ENCODE results near the gene IGSF11.

The IGSF11 gene

DNA sequence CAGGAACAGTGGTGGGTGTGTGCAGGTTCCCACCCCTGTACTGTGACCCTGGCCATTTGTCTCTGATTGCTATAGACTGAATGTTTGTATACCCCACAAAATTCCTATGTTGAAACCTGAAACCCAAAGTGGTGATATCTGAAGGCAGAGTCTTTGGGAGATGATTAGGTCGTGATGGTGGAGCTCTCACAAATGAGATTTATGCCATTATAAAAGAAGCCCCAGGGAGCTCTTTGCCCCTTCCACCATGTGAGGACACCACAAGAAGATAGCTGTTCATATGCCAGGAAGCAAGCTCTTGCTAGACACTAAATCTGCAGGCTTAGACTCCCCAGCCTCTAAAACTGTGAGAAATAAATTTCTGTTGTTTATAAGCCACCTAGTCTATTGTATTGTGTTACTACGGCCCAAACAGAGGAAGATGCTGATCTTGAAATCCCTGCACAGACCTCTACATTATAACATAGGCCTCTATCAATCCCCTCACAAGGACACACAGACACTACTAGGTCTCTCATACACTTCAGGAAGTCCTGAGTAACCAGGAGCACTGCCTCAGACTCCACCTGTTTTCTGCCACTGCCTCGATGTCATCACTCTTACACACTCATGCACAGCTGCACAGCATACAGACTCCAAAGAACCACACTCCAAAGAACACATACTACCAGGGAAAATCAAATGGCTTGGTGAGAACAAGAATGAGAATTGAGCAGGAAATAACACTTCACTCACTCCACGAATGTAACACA is 14.7 kb downstream of the IGSF11 start:
- Histone ChIP-seq H3K27me3 (ENCODE audit: insufficient read depth, low read length) (no peaks in the 10 kb centered on the region), H3K4me3 (ENCODE audit: low read length) (no peak overlapping the region)

DNA sequence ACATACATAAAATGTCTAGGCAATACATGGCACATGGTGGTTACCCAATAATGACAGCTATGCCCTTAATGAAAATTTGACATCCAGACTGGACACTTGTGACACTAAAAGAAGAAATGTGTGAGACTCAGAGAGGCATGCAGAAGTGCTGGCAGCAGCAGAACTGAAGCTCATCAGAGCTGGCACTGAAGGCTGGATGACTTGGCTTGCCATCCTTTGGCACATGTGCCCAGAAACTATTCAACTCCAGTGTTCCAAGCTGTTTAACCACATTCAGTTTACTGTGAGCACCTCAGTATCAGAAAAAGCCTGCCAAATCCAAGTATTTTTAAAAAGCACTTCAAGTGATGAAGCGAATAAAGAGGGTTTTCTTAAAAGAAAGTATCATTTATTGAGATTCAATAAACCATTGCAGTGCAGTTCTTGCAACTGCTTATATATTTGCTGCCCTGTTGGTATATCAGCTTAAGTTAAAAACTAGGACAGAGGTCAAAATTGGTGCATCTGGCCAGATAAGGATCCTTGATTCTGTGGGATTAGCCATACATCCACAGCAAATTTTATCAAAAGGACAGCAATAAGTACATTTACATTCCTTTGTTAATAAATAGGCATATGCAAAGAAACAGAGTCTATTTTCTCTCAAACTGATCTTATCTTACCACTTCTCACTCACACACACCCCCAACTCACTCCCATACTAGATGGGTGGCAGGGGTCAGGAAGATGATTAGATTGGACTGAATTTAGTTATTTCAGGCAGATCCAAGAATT is 15.8 kb downstream of the IGSF11 start:
- Histone ChIP-seq H3K36me3 (ENCODE audit: insufficient read depth, low read length) (no peaks in the 10 kb centered on the region), H2AFZ (ENCODE audit: low read depth, low read length) (no peak overlapping the region), H3K27me3 (ENCODE audit: insufficient read depth, low read length) (no peaks in the 10 kb centered on the region), H3K4me1 (ENCODE audit: insufficient read depth, low read length) (no peaks in the 10 kb centered on the region), H3K9me3 (ENCODE audit: low read length) (no peaks in the 10 kb centered on the region), H3K4me3 (ENCODE audit: low read length) (no peak overlapping the region)

More for the DNA sequence above, 14.7 kb downstream of the IGSF11 start:
- Histone ChIP-seq H3K36me3 (ENCODE audit: insufficient read depth, low read length) (no peaks in the 10 kb centered on the region), H2AFZ (ENCODE audit: low read depth, low read length) (no peak overlapping the region), H3K4me1 (ENCODE audit: insufficient read depth, low read length) (no peaks in the 10 kb centered on the region), H3K9me3 (ENCODE audit: low read length) (no peaks in the 10 kb centered on the region)

GRCh38 chr3:119015942-119016341 is 18.7 kb downstream of the IGSF11 start:
- Histone ChIP-seq H3K36me3 (ENCODE audit: insufficient read depth, low read length) (no peaks in the 10 kb centered on the region), H3K9me3 (ENCODE audit: low read length) (no peaks in the 10 kb centered on the region), H3K4me1 (ENCODE audit: insufficient read depth, low read length) (no peaks in the 10 kb centered on the region), H3K27me3 (ENCODE audit: insufficient read depth, low read length) (no peaks in the 10 kb centered on the region), H3K4me3 (ENCODE audit: low read length) (no peak overlapping the region), H2AFZ (ENCODE audit: low read depth, low read length) (no peak overlapping the region)

- H3K4me1 ChIP-seq (ENCODE audit: insufficient read depth, low read length): no peaks in the 10 kb centered on the region
- no peak overlapping the region for H3K4me3 ChIP-seq (ENCODE audit: low read length)
- no peaks in the 10 kb centered on the region for H3K9me3 ChIP-seq (ENCODE audit: low read length)
- H3K36me3 ChIP-seq (ENCODE audit: insufficient read depth, low read length): no peaks in the 10 kb centered on the region
- H2AFZ ChIP-seq (ENCODE audit: low read depth, low read length): no peak overlapping the region
- no peaks in the 10 kb centered on the region for H3K27me3 ChIP-seq (ENCODE audit: insufficient read depth, low read length)
Observed at GRCh38 chr3:119013951-119014350, 20.7 kb downstream of the IGSF11 start.

DNA sequence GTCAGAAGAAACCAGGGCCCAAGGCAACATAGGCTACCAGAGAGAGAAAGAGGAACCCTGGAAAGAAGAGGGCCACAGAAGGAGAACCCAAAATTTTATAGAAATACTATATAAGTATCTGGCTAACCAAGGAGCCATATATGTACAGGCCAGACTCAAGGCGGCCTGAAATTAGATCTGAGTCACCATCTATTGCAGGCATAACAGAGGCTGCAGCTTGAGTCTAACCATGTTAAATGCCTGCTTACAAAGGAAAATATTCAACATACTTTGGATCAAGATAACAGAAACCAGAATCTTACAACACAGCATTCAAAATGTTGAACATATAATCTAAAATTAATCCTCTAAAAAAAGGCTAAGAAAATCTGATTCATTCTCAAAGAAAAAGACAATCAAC is 23.1 kb downstream of the IGSF11 start:
- H3K27me3 ChIP-seq (ENCODE audit: insufficient read depth, low read length): no peaks in the 10 kb centered on the region
- no peak overlapping the region for H3K4me3 ChIP-seq (ENCODE audit: low read length)
- no peak overlapping the region for H2AFZ ChIP-seq (ENCODE audit: low read depth, low read length)
- no peaks in the 10 kb centered on the region for H3K9me3 ChIP-seq (ENCODE audit: low read length)
- no peaks in the 10 kb centered on the region for H3K4me1 ChIP-seq (ENCODE audit: insufficient read depth, low read length)
- no peaks in the 10 kb centered on the region for H3K36me3 ChIP-seq (ENCODE audit: insufficient read depth, low read length)

- Histone ChIP-seq H3K36me3 (ENCODE audit: insufficient read depth, low read length) (no peaks in the 10 kb centered on the region), H3K4me1 (ENCODE audit: insufficient read depth, low read length) (no peaks in the 10 kb centered on the region), H3K27me3 (ENCODE audit: insufficient read depth, low read length) (no peaks in the 10 kb centered on the region), H3K9me3 (ENCODE audit: low read length) (no peaks in the 10 kb centered on the region), H2AFZ (ENCODE audit: low read depth, low read length) (no peak overlapping the region), H3K4me3 (ENCODE audit: low read length) (no peak overlapping the region)
Observed at GRCh38 chr3:118997190-118997589, 37.5 kb downstream of the IGSF11 start.

DNA sequence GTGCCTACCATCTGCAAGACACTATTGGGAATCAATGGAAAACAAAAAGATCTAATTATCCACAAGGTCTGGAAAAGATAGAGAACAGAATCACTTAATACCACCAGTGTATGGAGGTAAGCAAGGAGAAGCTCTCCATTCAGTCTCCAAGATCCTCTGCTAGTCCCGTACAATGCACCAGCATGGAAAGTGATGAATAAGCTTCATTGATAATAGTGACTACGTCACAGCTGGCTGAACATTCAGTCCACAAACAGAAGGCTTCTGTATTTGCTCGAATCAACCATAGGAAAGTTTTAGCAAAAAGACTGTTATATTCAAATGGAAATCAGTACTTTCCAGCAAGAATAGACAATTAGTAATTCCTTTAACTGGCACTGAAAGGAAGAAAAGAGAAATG is 42.9 kb downstream of the IGSF11 start:
- H3K4me1 ChIP-seq (ENCODE audit: insufficient read depth, low read length): peaks cover 1% of the 10 kb centered on the region
- no peak overlapping the region for H3K4me3 ChIP-seq (ENCODE audit: low read length)

DNA sequence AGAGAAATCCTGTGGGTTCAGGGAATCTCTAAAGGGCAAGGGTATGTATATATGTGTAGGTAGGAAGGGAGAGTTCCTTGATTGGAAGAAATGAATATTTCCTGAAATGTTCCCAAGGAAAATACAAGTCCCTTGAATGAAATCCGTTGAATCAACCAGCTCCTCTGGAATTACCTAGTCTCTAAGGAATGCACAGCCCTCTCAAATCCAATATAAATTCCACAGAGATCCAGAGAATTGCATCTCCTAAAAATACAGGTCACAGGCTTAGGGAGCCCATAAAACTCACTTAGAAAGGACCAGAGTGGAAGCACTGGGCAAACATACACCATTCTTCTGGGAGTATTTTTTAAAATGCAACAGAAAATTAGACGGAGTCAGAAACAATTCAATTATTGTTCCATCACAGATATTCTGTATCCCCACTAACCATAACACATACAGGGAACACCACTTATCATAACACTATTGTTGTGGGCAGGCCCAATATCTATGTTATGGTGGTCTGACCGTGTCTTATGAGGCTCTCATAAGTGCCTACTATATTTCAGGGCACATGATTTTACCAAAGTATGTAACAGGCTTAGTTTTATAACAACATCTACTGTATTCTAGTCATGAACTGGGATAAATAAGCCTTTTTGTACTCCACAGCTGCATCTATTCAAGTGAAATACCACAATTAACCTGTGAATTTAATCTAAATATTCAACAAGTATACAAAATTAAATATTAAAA is 43.7 kb downstream of the IGSF11 start:
- H3K4me3 ChIP-seq (ENCODE audit: low read length): no peak overlapping the region

More for the DNA sequence above, 42.9 kb downstream of the IGSF11 start:
- Histone ChIP-seq H3K9me3 (ENCODE audit: low read length) (no peaks in the 10 kb centered on the region), H3K27me3 (ENCODE audit: insufficient read depth, low read length) (no peaks in the 10 kb centered on the region), H2AFZ (ENCODE audit: low read depth, low read length) (no peak overlapping the region), H3K36me3 (ENCODE audit: insufficient read depth, low read length) (no peaks in the 10 kb centered on the region)

GRCh38 chr3:118988198-118989130 is 46.2 kb downstream of the IGSF11 start:
- Histone ChIP-seq H3K4me1 (ENCODE audit: insufficient read depth, low read length) (peaks cover 1% of the 10 kb centered on the region), H3K36me3 (ENCODE audit: insufficient read depth, low read length) (no peaks in the 10 kb centered on the region), H2AFZ (ENCODE audit: low read depth, low read length) (no peak overlapping the region), H3K4me3 (ENCODE audit: low read length) (no peak overlapping the region), H3K9me3 (ENCODE audit: low read length) (no peaks in the 10 kb centered on the region), H3K27me3 (ENCODE audit: insufficient read depth, low read length) (no peaks in the 10 kb centered on the region)

More for the DNA sequence above, 43.7 kb downstream of the IGSF11 start:
- no peaks in the 10 kb centered on the region for H3K36me3 ChIP-seq (ENCODE audit: insufficient read depth, low read length)
- no peaks in the 10 kb centered on the region for H3K9me3 ChIP-seq (ENCODE audit: low read length)
- H3K4me1 ChIP-seq (ENCODE audit: insufficient read depth, low read length): peaks cover 1% of the 10 kb centered on the region
- no peaks in the 10 kb centered on the region for H3K27me3 ChIP-seq (ENCODE audit: insufficient read depth, low read length)
- no peak overlapping the region for H2AFZ ChIP-seq (ENCODE audit: low read depth, low read length)

DNA sequence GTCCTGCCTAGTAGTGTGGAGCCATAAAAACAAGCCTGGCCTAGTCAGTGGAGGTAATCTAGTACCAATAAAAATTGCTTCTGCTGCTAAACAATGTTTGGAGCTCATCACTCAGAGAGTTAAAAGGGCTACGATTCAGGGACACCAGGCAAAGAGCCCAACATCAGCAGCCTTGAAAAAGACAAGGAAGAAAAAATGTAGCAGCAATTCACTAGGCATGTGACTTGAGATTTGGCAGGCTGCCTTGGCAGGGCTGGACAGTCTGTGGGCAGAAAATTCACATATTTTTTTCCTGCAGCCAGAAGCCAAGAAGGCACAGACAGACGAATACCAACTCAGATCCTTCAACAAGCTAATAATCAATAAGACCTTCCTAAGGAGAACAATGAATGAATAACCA is 47.2 kb downstream of the IGSF11 start:
- Histone ChIP-seq H3K4me1 (ENCODE audit: insufficient read depth, low read length) (peaks cover 1% of the 10 kb centered on the region), H3K36me3 (ENCODE audit: insufficient read depth, low read length) (no peaks in the 10 kb centered on the region), H3K9me3 (ENCODE audit: low read length) (no peaks in the 10 kb centered on the region), H3K4me3 (ENCODE audit: low read length) (no peak overlapping the region), H3K27me3 (ENCODE audit: insufficient read depth, low read length) (no peaks in the 10 kb centered on the region), H2AFZ (ENCODE audit: low read depth, low read length) (no peak overlapping the region)

- no peaks in the 10 kb centered on the region for H3K27me3 ChIP-seq (ENCODE audit: insufficient read depth, low read length)
- H3K36me3 ChIP-seq (ENCODE audit: insufficient read depth, low read length): no peaks in the 10 kb centered on the region
- H3K4me1 ChIP-seq (ENCODE audit: insufficient read depth, low read length): peaks cover 1% of the 10 kb centered on the region
- H3K9me3 ChIP-seq (ENCODE audit: low read length): no peaks in the 10 kb centered on the region
- H2AFZ ChIP-seq (ENCODE audit: low read depth, low read length): no peak overlapping the region
- H3K4me3 ChIP-seq (ENCODE audit: low read length): no peak overlapping the region
Observed at GRCh38 chr3:118986734-118987133, 47.9 kb downstream of the IGSF11 start.

- Histone ChIP-seq H3K4me3 (ENCODE audit: low read length) (no peak overlapping the region), H3K27me3 (ENCODE audit: insufficient read depth, low read length) (no peaks in the 10 kb centered on the region), H3K9me3 (ENCODE audit: low read length) (no peaks in the 10 kb centered on the region), H3K4me1 (ENCODE audit: insufficient read depth, low read length) (no peaks in the 10 kb centered on the region), H2AFZ (ENCODE audit: low read depth, low read length) (no peak overlapping the region), H3K36me3 (ENCODE audit: insufficient read depth, low read length) (no peaks in the 10 kb centered on the region)
Observed at GRCh38 chr3:118984699-118985098, 49.9 kb downstream of the IGSF11 start.
